8988T (cell line): ENCODE data around the gene GDPD4.
A peak's percentile ranks its signal among the peaks of the same experiment; 100 is the strongest.

ENCODE experiments used
- DNase-seq: peaks from one replicate; pipeline ENCODE4 v3.0.0; 2011

The GDPD4 gene

DNA sequence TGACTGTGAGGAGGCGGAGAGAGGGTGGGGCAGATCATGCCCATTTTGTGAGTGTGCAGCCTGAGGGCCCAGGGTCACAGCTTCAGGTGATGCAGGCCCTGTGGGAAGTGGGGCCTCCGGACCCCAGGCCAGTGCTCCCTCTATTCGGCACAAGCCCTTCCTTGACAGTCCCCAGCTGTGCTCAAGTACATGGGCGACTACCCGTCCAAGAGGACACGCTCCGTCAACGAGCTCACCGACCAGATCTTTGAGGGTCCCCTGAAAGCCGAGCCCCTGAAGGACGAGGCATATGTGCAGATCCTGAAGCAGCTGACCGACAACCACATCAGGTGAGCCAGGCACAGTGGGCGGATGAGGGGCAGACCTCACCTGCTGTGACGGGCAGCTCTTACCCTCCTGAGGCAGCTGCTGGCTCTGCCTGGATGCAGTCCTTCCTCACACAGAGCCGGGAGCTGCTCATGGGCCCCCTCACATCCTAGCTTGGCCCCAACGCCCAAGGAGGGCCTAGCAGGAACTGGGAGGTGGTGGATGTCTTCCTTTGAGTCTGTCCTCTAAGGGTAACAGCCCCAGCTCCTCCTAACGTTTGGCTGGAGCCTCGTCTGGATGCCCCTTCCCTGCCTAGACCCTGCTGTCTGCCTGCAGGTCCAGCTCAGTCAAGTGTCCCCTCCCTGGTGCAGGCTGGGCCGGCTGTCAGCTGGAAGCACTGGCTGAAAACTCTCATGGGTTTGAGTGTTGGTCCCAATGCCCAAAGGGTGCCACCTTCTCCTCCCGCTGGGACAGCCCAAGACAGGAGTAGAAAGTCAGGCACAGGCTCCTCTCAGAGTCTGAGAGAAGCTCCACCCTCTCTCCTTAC lies 97.4 kb downstream of the GDPD4 start:
- no peak for DNase-seq

DNA sequence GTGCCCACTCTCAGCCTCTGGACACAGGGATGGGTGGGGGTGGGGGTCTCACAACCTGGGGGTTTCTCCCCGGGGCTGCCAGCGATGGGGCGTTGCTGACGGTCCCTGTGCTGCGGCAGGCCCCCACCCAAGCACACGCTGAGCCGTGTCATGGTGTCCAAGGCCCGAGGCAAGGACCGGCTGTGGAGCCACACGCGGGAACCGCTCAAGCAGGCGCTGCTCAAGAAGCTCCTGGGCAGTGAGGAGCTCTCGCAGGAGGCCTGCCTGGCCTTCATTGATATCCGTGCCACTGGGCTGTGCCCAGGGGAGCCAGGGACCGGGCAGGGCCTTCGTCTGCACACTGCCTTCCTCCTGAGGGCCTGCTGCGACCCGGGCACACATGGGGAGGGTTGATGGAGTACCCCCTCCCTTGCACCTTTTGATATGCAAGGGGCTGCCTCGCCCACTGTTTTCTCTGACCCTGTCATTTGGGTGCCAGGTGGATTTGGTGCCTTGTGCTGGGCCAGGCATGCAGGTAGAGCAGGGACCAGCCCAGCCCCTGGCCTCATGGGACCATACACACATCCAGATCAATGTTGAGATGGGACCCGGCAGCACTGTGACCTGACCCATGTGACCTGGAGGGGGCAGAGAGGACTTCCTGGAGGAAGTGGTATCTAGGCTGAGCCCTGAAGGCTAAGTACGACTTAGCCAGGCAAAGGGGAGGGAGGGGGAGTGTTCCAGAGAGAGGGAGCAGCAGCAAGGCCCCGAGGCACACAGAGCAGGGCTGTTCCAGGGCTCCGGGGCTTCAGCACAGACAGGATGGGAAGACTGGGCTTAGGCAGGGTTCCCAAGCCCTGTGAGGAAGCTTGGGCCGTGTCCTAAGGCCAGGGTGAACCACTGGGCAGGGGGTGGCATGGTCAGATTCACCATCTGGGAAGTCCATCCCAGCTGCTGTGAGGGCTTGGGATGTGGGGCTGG lies 98.3 kb downstream of the GDPD4 start:
- no peak for DNase-seq

GRCh38 chr11:77201991-77202841 lies 99.3 kb downstream of the GDPD4 start:
- no peak for DNase-seq

- no peak for DNase-seq
Observed at GRCh38 chr11:77201370-77201769, 100.1 kb downstream of the GDPD4 start.

DNA sequence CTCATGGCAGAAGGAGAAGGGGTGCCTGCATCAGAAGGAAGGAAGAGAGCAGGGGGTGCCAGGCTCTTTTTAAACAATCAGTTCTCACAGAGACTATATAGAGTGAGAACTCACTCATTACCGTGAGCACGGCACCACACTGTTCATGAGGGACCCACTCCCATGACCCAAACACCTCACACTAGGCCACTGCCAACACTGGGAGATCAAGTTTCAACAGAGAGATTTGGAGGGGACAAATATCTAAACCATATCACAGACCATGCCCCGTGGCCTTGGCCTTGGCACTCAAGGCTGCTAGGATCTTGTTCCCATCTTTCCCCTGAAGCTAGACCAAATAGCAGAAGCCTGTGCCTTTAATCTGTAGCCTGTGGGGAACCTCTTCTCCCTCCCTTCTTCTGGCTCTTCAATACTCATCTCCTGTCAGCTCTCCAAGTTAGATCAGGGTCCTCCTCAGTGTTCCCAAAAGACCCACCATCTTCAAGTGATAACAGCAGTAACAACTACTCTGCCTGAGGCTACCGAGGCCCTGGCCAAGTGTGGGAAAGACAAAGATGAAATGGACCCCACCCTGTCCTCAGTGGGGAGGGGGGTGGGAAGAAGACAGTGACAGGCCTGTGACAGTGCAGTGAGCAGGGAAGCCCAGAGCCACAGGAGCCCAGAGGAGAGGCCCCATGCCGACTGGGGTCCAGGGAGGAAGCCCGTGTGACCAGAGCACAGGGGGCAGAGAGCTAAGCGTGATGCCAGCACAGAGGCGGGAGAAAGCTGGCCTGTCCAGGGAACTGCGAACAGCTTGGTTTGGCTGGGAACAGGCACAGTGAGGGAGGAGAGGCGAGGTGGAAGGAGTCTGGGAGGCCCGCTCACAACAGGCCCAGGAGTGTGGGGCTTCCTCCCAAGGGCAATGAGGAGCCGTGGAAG lies 100.9 kb downstream of the GDPD4 start:
- DNase-seq = no peak

DNA sequence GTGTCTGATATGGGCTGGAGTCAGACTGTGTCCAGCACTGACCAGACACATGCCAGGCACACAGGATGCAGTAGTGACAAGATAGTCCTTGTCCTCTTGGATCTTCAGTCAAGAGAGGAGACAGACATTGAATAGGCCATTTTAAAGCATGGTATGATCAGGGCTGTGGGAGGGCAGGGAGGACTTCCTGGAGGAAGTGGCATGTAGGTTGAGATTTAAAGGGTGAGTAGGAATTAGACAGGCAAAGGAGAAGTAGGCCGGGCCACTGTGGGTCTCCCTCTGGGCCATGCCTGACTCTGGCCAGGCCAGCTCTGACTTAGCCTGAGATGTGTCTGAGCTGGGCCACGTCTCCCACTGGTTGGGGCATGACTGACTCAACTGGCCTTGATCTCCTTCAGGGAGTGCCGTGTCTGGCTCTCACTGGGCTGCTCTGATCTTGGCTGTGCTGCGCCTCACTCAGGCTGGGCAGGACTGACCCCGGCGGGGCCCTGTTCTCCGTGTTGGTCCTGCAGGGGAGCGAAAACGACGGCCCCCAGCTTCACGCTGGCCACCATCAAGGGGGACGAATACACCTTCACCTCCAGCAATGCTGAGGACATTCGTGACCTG lies 102.2 kb downstream of the GDPD4 start:
- DNase-seq = no peak

- peak; percentile 88 for DNase-seq
Observed at GRCh38 chr11:77198440-77198849, 103.0 kb downstream of the GDPD4 start.

GRCh38 chr11:77197626-77198320 lies 103.7 kb downstream of the GDPD4 start:
- no peak for DNase-seq

GRCh38 chr11:77196961-77197360 lies 104.5 kb downstream of the GDPD4 start:
- DNase-seq = no peak

- no peak for DNase-seq
Observed at GRCh38 chr11:77195071-77195755, 106.3 kb downstream of the GDPD4 start.

DNA sequence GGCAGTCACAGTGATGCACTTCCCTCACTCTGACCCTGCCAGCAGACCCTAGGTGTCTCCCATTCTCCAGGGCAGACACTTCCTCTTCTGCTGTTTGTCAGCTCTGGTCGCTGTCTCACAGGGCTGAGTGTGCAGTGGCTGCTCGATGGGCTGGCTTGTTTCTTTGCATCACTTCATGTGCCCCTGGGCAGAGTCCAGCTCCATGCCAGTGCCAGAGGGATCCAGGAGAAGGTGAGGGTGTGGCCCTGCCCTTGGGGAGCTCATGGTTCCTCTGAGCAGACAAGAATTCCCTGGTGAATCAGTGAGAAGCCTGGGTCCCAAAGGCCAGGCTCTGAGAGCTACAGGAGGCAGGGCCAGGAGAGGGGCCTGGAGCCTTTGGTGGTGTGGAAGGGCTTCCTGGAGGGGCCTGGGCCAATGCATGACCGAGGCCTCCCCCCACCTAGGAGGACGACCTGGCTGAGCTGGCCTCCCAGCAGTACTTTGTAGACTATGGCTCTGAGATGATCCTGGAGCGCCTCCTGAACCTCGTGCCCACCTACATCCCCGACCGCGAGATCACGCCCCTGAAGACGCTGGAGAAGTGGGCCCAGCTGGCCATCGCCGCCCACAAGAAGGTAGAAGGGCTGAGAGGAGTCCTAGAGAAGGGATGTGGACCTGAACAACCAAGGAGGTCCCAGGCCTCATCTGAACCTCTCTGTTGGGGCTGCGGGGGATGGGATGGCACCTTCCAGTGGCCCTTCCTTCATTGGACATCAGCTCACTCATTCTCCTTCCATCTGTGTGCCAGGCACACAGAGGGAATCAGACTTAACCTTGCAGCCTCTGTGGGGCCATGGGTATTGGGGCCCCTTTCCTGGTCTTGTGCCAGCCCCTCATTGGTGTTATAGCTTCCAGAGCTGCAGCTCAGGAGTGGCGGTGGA lies 107.3 kb downstream of the GDPD4 start:
- DNase-seq = no peak

DNA sequence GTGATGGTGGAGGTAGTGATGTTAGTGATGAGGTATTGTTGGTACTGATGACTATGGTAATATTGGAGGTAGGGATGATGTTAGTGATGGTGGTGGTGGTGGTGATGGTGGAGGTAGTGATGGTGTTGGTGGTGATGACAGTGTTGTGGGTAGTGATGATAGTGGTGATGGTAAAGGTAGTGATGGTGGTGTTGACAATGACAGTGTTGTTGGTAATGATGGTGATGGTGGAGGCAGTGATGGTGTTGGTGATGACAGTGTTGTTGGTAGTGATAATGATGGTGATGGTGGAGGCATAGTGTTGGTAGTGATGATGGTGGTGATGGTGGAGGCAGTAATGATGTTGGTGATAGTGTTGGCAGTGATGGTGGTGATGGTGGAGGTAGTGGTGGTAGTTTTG lies 108.3 kb downstream of the GDPD4 start:
- no peak for DNase-seq

DNA sequence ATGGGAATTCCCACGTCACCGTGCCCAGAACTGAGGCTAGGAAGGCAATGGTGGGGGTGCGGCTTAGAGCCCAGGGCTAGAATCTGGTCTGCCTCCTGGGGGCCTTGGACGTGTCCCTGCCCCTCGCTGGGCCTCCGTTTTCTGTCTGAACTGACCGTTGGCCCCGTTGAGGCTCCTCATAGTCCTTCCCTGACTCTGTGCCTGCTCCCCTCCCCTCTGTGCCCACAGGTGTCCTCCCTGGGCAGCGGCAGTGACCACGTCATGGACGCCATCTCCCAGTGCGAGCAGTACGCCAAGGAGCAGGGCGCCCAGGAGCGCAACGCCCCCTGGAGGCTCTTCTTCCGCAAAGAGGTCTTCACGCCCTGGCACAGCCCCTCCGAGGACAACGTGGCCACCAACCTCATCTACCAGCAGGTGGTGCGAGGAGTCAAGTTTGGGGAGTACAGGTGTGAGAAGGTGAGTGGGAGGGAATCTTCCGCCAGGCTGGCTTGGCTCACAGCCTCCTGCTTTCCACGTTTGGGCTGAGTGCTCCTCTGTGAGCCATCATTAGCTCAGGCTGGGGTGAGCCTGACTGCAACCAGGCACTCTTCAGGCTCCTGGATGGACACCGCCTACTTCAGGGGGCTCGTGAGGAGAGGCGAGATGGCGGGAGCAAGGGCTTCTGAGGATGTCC lies 109.5 kb downstream of the GDPD4 start:
- peak; percentile 99 for DNase-seq

GRCh38 chr11:77191429-77191822 lies 110.1 kb downstream of the GDPD4 start:
- peak; percentile 92 for DNase-seq

GRCh38 chr11:77190331-77191075 lies 111.0 kb downstream of the GDPD4 start:
- no peak for DNase-seq

DNA sequence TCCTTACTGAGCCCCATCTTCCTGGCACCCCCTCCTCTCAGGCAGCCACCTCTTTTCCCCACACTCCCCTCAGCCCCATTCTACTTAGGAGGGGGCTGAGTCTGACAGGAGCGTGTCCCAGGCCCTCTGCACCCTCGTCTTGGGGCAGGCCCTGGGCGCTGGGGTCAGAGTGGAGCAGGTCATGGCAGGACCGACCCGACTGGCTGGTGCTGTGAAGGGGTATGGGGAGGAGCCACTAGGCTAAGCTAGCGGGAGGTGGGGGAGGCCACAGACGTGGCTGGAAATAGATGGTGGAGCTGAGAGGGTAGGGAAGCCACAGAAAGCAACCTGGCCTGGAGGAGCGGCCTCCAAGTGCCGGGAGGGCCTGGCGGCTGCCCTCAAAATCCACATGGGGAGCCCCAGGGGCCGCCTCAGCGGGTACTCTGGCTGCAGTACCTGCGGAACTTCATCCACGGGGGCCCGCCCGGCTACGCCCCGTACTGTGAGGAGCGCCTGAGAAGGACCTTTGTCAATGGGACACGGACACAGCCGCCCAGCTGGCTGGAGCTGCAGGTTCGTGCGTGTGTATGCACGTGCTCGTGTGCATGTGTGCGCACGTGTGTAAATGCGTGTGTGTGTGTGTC lies 111.8 kb downstream of the GDPD4 start:
- no peak for DNase-seq
